H1 (cell line): ENCODE results near the gene FAM151A. TPM values are rescaled to one million over a fixed set of nuclear protein-coding genes. Genes with fewer than 3 reads are reported as not detected.

Source experiments
- ATF3 ChIP-seq: IDR thresholded peaks from 2 replicates; pipeline ENCODE4 v1.6.1; 2011; ENCODE audit warnings: low read depth, mild to moderate bottlenecking, low read length; ENCODE audit not compliant: insufficient read depth
- CHD1 ChIP-seq: IDR thresholded peaks from 2 replicates; pipeline ENCODE4 v1.6.1; 2012; ENCODE audit warnings: low read depth, low read length, improper control_type of control experiment
- MAFK ChIP-seq: IDR thresholded peaks from 2 replicates; pipeline ENCODE4 v1.6.1; 2012; ENCODE audit warnings: low read depth, mild to moderate bottlenecking, improper control_type of control experiment, low read length
- POLR2AphosphoS5 ChIP-seq: IDR thresholded peaks from 2 replicates; pipeline ENCODE4 v1.6.1; 2011; ENCODE audit warnings: low read depth, low read length
- SUZ12 ChIP-seq: fragments of 200-600 bp; sonication (generic); IDR thresholded peaks from 2 replicates; pipeline ENCODE4 v1.6.1; 2012; ENCODE audit warnings: mild to moderate bottlenecking, inconsistent platforms, low read length, moderate library complexity, mixed read lengths
- TCF12 ChIP-seq: IDR thresholded peaks from 2 replicates; pipeline ENCODE4 v1.6.1; 2011; ENCODE audit warnings: low read depth, mild to moderate bottlenecking, low read length
- USF2 ChIP-seq: IDR thresholded peaks from 2 replicates; pipeline ENCODE4 v1.6.1; 2011; ENCODE audit warnings: low read length, improper control_type of control experiment
- polyA plus RNA-seq, 7 experiments: library from polyadenylated mRNA; depleted of rRNA in 3 of 7; stranded (reverse) in 5 of 7; unstranded in 2 of 7; fragments of >200 nt in 5 of 7; fragments of 200-250 nt in 2 of 7; gene quantifications; 1 replicate in 5 of 7; 2 replicates in 1 of 7; 4 replicates in 1 of 7; pipeline versions ENCODE4 v1.2.1 to v1.2.3, GENCODE V29; 2011 to 2013; ENCODE audit warnings: missing spikeins in 2 of 7, mixed read lengths in 2 of 7
- total RNA-seq: library from RNA; stranded (reverse); fragmentation: NEBNext Ultra II Directional; extraction: Animal tissue kit (Norgen Biotek cat#: 25700); gene quantifications from 2 replicates; pipeline ENCODE4 v1.2.1, GENCODE V29; 2021

Gene FAM151A
- total and polyA plus RNA-seq, 2 of the 8 experiments (the other 6 are each of a cell fraction or from before 2014, with no cell fraction given) = not detected

GRCh38 chr1:54577612-54578011, 45.7 kb downstream of the FAM151A start (continued):
- TF ChIP-seq TCF12 (no peak), SUZ12 (no peak), POLR2AphosphoS5 (no peak), ATF3 (no peak), MAFK (no peak), USF2 (no peak), CHD1 (no peak)
